RWPE1 (cell line): Measurements from ENCODE around the gene MOSMO.

Experiments used
- CTCF ChIA-PET: fragments of 350-600 bp; sonication (Branson Sonifier 250); formaldehyde crosslinking; extraction: SDS; loops from one replicate; lab custom pipeline; 2021; lab: Yijun Ruan, JAX
- POLR2A ChIA-PET: fragments of 400-600 bp; formaldehyde crosslinking; extraction: SDS; loops from one replicate; lab custom pipeline; 2020; ENCODE audit warnings: antibody characterized with exemption; ENCODE audit not compliant: low non-redundant PET; lab: Yijun Ruan, JAX
- DNase-seq: peaks from one replicate; pipeline ENCODE4 v3.0.0; 2012; ENCODE audit warnings: low spot score
- H3K27ac ChIP-seq: fragments of 450-650 bp; 2 replicates; pipeline ENCODE4 v1.5.1; 2017
- CTCF ChIP-seq: fragments of 450-650 bp; conservative IDR thresholded peaks from 2 replicates; pipeline ENCODE4 v1.5.1; 2017; ENCODE audit warnings: low read depth, mild to moderate bottlenecking

MOSMO gene

DNA sequence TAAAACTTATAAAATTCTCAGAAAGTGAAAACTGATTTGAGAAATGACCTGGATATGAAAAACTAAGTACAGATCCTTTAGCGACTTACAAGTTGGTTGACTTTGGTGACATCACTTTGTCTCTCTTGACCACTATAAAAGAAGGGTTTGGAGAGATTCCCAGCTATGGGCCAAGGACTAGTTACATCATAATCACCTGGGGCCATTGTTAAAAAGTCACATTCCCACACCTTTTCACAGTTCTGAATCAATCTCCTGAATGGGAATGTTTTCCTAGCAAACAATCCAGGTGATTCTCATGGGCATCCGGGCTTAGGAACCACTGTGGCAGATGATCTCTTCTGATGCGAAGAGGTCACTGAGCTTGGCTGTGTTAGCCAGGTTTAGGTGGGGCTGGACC lies 83.8 kb downstream of the MOSMO start:
- ChIA-PET CTCF (interaction anchor here (0.7 to 1.9 kb wide), 2 partner anchors 14 to 31 kb away, joined by 4 to 5 read pairs; no protein-coding TSS in a partner anchor), POLR2A (no interaction called here)
- H3K27ac ChIP-seq, result no peak overlapping the region
- no peak for TF ChIP-seq CTCF
- no peak for DNase-seq

DNA sequence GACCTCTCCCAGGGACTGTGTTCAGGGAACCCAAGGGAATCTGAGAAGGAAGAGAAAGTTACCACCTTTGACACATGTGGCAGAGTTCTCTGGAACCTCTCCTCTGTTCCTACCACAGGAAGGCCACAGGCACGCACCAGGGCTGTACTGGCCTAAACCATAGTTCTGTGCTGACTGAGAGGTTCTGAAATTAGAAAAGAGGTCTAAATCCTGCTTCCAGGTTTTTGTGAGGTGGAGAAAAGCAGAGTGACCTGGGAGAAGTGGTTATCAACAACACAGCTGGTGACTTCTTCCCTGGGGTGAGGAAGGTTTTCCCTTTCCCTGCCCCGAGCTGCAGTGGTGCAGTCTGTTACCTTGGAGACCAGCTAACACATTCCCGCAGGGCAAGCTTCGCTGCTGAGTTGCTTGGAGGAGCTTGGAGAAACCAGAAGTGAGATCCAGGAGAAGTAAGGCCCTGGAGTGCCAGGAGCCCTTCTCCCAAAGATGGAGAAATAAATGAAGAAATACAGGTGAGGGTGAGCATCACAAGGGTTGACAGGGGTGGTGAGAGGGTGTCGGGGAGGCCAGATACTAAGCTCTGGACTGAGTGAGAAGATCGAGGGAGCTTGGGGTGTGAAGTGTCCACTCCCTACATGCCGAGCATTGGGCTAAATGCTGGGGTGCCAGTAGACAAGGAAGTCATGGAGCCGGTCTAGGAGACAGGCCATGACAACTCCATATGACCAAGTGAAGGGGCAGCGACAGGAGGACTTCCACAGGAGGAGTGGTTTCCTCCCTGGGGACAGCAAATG lies 84.4 kb downstream of the MOSMO start, which contains the start of gene VWA3A:
VWA3A (plus strand) TSS at position 399 of the 791 bp plus-strand sequence; CDS start at position 496, 97 bp downstream.
- CTCF ChIA-PET, result interaction anchor here (0.7 kb wide), 1 partner anchor 32 kb away, joined by 4 read pairs; no protein-coding TSS in a partner anchor

DNA sequence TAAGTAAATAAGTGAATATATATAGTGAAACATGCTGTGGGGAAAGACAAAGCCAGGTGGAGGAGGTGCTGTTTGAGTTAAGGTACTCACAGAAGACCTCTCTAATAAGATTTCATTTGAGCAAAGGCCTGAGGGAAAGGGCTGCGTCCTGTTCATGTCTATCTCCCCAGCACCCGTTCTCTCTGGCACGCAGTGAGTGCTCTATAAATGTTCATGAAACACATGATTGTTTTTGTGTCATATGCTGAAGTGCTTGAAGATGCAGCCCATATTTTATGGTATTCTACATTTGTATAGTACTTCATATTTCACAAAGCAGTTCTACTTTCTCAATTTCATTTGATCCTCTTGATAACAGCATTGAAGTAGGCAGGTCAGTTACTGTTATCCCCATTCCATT lies 85.4 kb downstream of the MOSMO start:
- H3K27ac ChIP-seq, result no peak overlapping the region
- DNase-seq, result no peak
- TF ChIP-seq CTCF, result no peak
- ChIA-PET CTCF (interaction anchor here (0.7 kb wide), 1 partner anchor 16 kb away, joined by 3 read pairs; no protein-coding TSS in a partner anchor), POLR2A (no interaction called here)

More for the DNA sequence above, 84.4 kb downstream of the MOSMO start, which contains the start of gene VWA3A:
- no peak for TF ChIP-seq CTCF
- POLR2A ChIA-PET, result no interaction called here
- DNase-seq, result no peak
- H3K27ac ChIP-seq, result no peak within 1 kb of the TSS

GRCh38 chr16:22093996-22094395 lies 86.1 kb downstream of the MOSMO start:
- TF ChIP-seq CTCF, result no peak
- no peak for DNase-seq
- CTCF ChIA-PET, result interaction anchor here (0.6 to 0.7 kb wide), 3 partner anchors 17 to 94 kb away, joined by 3 to 4 read pairs (median 3); no protein-coding TSS in a partner anchor
- no peak overlapping the region for H3K27ac ChIP-seq
- POLR2A ChIA-PET, result no interaction called here

DNA sequence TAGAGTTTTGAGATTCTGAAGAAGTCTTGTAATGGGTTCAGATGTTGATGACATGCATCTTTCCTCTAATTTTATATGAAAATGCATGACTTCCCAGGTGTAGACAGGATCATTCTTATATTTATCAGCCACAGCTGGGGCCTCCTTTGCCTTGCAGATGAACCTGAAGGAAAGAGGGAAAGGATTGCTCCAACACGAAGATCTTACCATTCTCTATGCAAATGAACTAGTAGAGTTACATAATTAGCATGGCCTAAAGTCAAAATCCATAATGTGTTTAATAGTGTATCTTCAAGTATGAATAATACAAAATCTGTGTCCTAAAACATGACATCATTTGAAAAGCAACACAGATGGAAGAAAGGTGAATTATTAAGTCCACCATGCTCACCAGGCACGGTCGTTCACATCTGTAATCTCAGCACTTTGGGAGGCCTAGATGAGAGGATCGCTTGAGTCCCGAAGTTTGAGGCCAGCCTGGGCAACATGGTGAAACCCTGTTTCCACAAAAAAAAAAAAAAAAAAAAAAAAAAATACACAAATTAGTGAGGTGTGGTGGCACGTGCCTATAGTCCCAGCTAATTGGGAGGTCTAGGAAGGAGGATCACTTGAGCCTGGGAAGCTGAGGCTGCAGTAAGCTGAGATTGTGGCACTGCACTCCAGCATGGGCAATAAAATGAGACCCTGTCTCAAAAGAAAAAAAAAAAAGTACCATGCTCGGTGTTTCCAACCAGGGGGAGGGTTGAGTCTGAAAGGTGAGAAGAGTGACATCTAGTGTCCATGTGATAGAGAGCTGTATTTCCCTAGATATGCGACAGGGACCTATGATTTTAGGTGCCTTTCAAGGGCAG lies 90.7 kb downstream of the MOSMO start:
- DNase-seq, result peak; percentile 75
- ChIA-PET CTCF (interaction anchor here (0.5 to 1.7 kb wide), 31 partner anchors 8 to 1516 kb away, joined by 3 to 18 read pairs (median 6); no protein-coding TSS in a partner anchor), POLR2A (interaction anchor here (0.6 to 1.1 kb wide), 3 partner anchors 90 to 536 kb away, joined by 3 to 10 read pairs (median 5); partner anchors contain the start of gene MOSMO)
- peak; percentile 74 for TF ChIP-seq CTCF
- no peak overlapping the region for H3K27ac ChIP-seq
